Neural progenitor cell (in vitro differentiated cells): ENCODE results near the gene LIN7C. TPM values are rescaled to one million over a fixed set of nuclear protein-coding genes. Genes with fewer than 3 reads are reported as not detected.

Source experiments
- DNase-seq: peaks from one replicate; pipeline ENCODE4 v3.0.0-alpha.2; 2016; ENCODE audit warnings: low spot score
- H2AFZ ChIP-seq: fragments of 200-600 bp; sonication (generic); replicated peaks from 2 replicates; pipeline ENCODE4 v1.6.1; 2016; ENCODE audit warnings: antibody characterized with exemption
- H3F3A ChIP-seq: fragments of 200-600 bp; sonication (generic); 2 replicates; pipeline ENCODE4 v1.6.1; 2016; ENCODE audit warnings: antibody characterized with exemption, low read depth
- H3K27ac ChIP-seq: fragments of 200-600 bp; sonication (generic); 2 replicates; pipeline ENCODE4 v1.5.1; 2016; ENCODE audit warnings: mild to moderate bottlenecking
- H3K27me3 ChIP-seq: fragments of 200-600 bp; sonication (generic); 2 replicates; pipeline ENCODE4 v1.6.1; 2016; ENCODE audit warnings: mild to moderate bottlenecking, moderate library complexity
- H3K36me3 ChIP-seq: fragments of 200-600 bp; sonication (generic); 2 replicates; pipeline ENCODE4 v1.5.1; 2016
- H3K4me1 ChIP-seq: fragments of 200-600 bp; sonication (generic); 2 replicates; pipeline ENCODE4 v1.6.1; 2016; ENCODE audit warnings: mixed run types
- H3K4me2 ChIP-seq: fragments of 200-600 bp; sonication (generic); 2 replicates; pipeline ENCODE4 v1.6.1; 2016
- H3K4me3 ChIP-seq: fragments of 200-600 bp; sonication (generic); 2 replicates; pipeline ENCODE4 v1.5.1; 2016
- H3K79me2 ChIP-seq: fragments of 200-600 bp; sonication (generic); 2 replicates; pipeline ENCODE4 v1.6.1; 2016; ENCODE audit warnings: low read depth
- H3K9ac ChIP-seq: fragments of 200-600 bp; sonication (generic); 2 replicates; pipeline ENCODE4 v1.6.1; 2016
- H3K9me3 ChIP-seq: fragments of 200-600 bp; sonication (generic); 2 replicates; pipeline ENCODE4 v1.5.1; 2016; ENCODE audit warnings: low read depth
- H4K20me1 ChIP-seq: fragments of 200-600 bp; sonication (generic); 2 replicates; pipeline ENCODE4 v1.6.1; 2016; ENCODE audit warnings: low read depth
- H3K27ac Mint-ChIP-seq: 3 replicates; pipeline ENCODE4 v1.8.0; 2021; ENCODE audit warnings: mixed read lengths
- H3K27me3 Mint-ChIP-seq: 2 replicates; pipeline ENCODE4 v1.8.0; 2022; ENCODE audit warnings: low read depth, mild to moderate bottlenecking, inconsistent platforms, moderate library complexity, mixed read lengths; ENCODE audit not compliant: insufficient read depth
- H3K36me3 Mint-ChIP-seq: 3 replicates; pipeline ENCODE4 v1.8.0; 2021; ENCODE audit warnings: mixed read lengths
- H3K4me1 Mint-ChIP-seq: 3 replicates; pipeline ENCODE4 v1.8.0; 2021; ENCODE audit warnings: mixed read lengths
- H3K4me3 Mint-ChIP-seq: 3 replicates; pipeline ENCODE4 v1.8.0; 2021; ENCODE audit warnings: mild to moderate bottlenecking, moderate library complexity, mixed read lengths
- H3K9me3 Mint-ChIP-seq: 3 replicates; pipeline ENCODE4 v1.8.0; 2020; ENCODE audit warnings: mixed read lengths
- EZH2 ChIP-seq: fragments of 200-600 bp; sonication (generic); IDR thresholded peaks from 2 replicates; pipeline ENCODE4 v1.6.1; 2017; ENCODE audit warnings: antibody characterized with exemption, mild to moderate bottlenecking, moderate library complexity
- EZH2phosphoT487 ChIP-seq: fragments of 200-600 bp; sonication (generic); IDR thresholded peaks from 2 replicates; pipeline ENCODE4 v1.6.1; 2017; ENCODE audit warnings: antibody characterized with exemption
- microRNA-seq: library from miRNA; unstranded; fragments of <30 nt; microRNA quantifications from one replicate; pipeline ENCODE4, GENCODE V29; 2016
- small RNA-seq: library from RNA; depleted of rRNA; stranded (forward); fragments of <200 nt; gene quantifications from one replicate; pipeline ENCODE3, GENCODE V24; 2015
- total RNA-seq: library from RNA; depleted of rRNA; stranded (reverse); fragments of >200 nt; gene quantifications from 2 replicates; pipeline ENCODE4 v1.2.3, GENCODE V29; 2015; ENCODE audit warnings: low replicate concordance
- TF ChIP-seq, protein P1 (sequence below): fragments of 200-600 bp; sonication (generic); IDR thresholded peaks from 2 replicates; pipeline ENCODE4 v1.5.1; 2017; ENCODE audit warnings: antibody characterized with exemption, mild to moderate bottlenecking

The LIN7C gene
- total RNA-seq, 1 donor from 2014 or later = 82.1 TPM

GRCh38 chr11:27447288-27448183 is 59.0 kb downstream of the LIN7C start:
- Histone ChIP-seq H3K4me1 (peaks cover 55% of the 10 kb centered on the region), H3F3A (peaks cover 89% of the 10 kb centered on the region), H3K4me2 (no peak overlapping the region), H4K20me1 (peaks cover 51% of the 10 kb centered on the region), H3K79me2 (peaks cover 91% of the 10 kb centered on the region), H3K36me3 (peaks cover 18% of the 10 kb centered on the region), H3K9ac (no peak overlapping the region), H2AFZ (no peak overlapping the region), H3K9me3 (no peaks in the 10 kb centered on the region), H3K4me3 (no peak overlapping the region), H3K27ac (no peak overlapping the region), H3K27me3 (no peaks in the 10 kb centered on the region)
- peaks cover 3% of the 10 kb centered on the region for H3K27me3 Mint-ChIP-seq
- DNase-seq = no peak
- no peak overlapping the region for H3K4me3 Mint-ChIP-seq
- TF ChIP-seq EZH2phosphoT487 = no peak
- TF ChIP-seq EZH2 = no peak
- TF ChIP-seq, protein P1, sequence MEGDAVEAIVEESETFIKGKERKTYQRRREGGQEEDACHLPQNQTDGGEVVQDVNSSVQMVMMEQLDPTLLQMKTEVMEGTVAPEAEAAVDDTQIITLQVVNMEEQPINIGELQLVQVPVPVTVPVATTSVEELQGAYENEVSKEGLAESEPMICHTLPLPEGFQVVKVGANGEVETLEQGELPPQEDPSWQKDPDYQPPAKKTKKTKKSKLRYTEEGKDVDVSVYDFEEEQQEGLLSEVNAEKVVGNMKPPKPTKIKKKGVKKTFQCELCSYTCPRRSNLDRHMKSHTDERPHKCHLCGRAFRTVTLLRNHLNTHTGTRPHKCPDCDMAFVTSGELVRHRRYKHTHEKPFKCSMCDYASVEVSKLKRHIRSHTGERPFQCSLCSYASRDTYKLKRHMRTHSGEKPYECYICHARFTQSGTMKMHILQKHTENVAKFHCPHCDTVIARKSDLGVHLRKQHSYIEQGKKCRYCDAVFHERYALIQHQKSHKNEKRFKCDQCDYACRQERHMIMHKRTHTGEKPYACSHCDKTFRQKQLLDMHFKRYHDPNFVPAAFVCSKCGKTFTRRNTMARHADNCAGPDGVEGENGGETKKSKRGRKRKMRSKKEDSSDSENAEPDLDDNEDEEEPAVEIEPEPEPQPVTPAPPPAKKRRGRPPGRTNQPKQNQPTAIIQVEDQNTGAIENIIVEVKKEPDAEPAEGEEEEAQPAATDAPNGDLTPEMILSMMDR = no peak
- peaks cover 30% of the 10 kb centered on the region for H3K4me1 Mint-ChIP-seq
- no peak overlapping the region for H3K27ac Mint-ChIP-seq
- peaks cover 2% of the 10 kb centered on the region for H3K9me3 Mint-ChIP-seq
- peaks cover 10% of the 10 kb centered on the region for H3K36me3 Mint-ChIP-seq

DNA sequence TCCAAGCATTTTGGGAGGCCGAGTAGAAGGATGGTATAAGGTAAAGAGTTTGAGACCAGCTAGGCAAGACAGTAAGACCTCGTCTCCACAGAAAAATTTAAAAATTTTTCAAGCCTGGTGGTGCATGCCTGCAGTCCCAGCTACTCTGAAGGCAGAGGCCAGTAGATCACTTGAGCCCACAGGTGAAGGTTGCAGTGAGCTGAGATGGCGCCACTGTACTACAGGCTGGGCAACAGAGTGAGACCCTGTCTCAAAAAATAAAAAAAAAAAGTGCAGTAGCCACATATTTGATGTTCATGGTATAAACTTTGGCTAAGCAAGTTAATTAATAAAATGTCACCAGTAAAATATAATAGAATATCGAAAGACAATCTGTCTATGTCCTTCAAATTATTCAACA is 60.9 kb downstream of the LIN7C start:
- H3K4me2 ChIP-seq = peak overlapping the region; percentile 80
- H2AFZ ChIP-seq = no peak overlapping the region

DNA sequence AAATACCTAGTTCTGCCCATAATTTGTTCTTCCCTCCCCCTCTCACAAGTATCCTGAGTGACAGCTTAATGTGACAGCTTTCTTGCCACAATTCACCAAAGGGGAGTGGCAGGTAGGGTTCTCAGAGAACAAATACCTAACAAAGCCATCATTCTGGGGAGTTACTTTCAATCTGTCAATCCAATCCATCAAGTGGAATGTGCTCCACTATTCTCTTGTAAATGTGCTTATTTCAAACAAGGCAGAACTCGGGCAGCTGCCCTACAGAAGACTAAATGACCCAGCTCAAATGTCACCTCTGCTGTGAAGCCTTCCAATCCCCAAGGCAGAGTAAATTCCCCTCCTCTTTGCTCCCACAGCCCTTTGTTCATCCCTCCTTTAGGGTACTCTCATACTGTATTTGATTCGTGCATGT is 61.8 kb downstream of the LIN7C start:
- DNase-seq = peak; percentile 93
- peak overlapping the region; percentile 97 for H3K27ac ChIP-seq
- H3K9ac ChIP-seq = no peak overlapping the region
- no peaks in the 10 kb centered on the region for H3K27me3 ChIP-seq
- H3K4me3 ChIP-seq = peak overlapping the region; percentile 45
- H3K36me3 ChIP-seq = peaks cover 16% of the 10 kb centered on the region
- peak overlapping the region; percentile 64 for H3K4me3 Mint-ChIP-seq
- H3K4me1 Mint-ChIP-seq = peaks cover 38% of the 10 kb centered on the region
- peak overlapping the region; percentile 85 for H3K4me2 ChIP-seq
- peak overlapping the region; percentile 10 for H3K27ac Mint-ChIP-seq
- peaks cover 10% of the 10 kb centered on the region for H3K27me3 Mint-ChIP-seq
- H4K20me1 ChIP-seq = peaks cover 52% of the 10 kb centered on the region
- peaks cover 11% of the 10 kb centered on the region for H3K36me3 Mint-ChIP-seq
- H3K4me1 ChIP-seq = peaks cover 57% of the 10 kb centered on the region
- H3K9me3 ChIP-seq = no peaks in the 10 kb centered on the region
- H3K9me3 Mint-ChIP-seq = no peaks in the 10 kb centered on the region
- no peak overlapping the region for H2AFZ ChIP-seq
- TF ChIP-seq EZH2phosphoT487 (no peak), EZH2 (no peak)
- TF ChIP-seq, protein P1 = no peak
- peaks cover 65% of the 10 kb centered on the region for H3F3A ChIP-seq
- H3K79me2 ChIP-seq = peaks cover 91% of the 10 kb centered on the region

More for the DNA sequence above, 60.9 kb downstream of the LIN7C start:
- Histone ChIP-seq H3K9me3 (no peaks in the 10 kb centered on the region), H3K79me2 (peaks cover 91% of the 10 kb centered on the region), H3F3A (peaks cover 72% of the 10 kb centered on the region), H4K20me1 (peaks cover 52% of the 10 kb centered on the region), H3K27me3 (no peaks in the 10 kb centered on the region), H3K36me3 (peaks cover 18% of the 10 kb centered on the region), H3K27ac (peak overlapping the region; percentile 96), H3K4me3 (peak overlapping the region; percentile 8), H3K9ac (no peak overlapping the region), H3K4me1 (peaks cover 56% of the 10 kb centered on the region)
- Mint-ChIP-seq H3K27ac (no peak overlapping the region), H3K4me3 (no peak overlapping the region), H3K36me3 (peaks cover 13% of the 10 kb centered on the region), H3K4me1 (peaks cover 38% of the 10 kb centered on the region), H3K9me3 (no peaks in the 10 kb centered on the region), H3K27me3 (peaks cover 10% of the 10 kb centered on the region)
- TF ChIP-seq EZH2phosphoT487 (no peak), EZH2 (no peak)
- TF ChIP-seq, protein P1 = no peak
- no peak for DNase-seq

Small RNA genes within 50 kb of the gene (microRNA-seq; reads per million reads assigned to microRNA genes)
- gene MIR8087 = not detected

Small RNA genes within 50 kb of the gene (small RNA-seq; reads per million reads assigned to genes)
- not detected for gene AC100771.1
- not detected for gene MIR8087
- gene RNA5SP339 = not detected

Other genes starting within 250 kb of the LIN7C start
- 15.6 and 30.6 TPM in 2 replicates for gene CCDC34, start 143.6 kb downstream of the LIN7C start, total RNA-seq
- 219 and 274 TPM in 2 replicates for gene LGR4, start 34.0 kb downstream of the LIN7C start, total RNA-seq
- 1.6 and 2.1 TPM in 2 replicates for gene BDNF, start 193.7 kb upstream of the LIN7C start, total RNA-seq